Measurements from ENCODE around the gene GTPBP8.

DNA sequence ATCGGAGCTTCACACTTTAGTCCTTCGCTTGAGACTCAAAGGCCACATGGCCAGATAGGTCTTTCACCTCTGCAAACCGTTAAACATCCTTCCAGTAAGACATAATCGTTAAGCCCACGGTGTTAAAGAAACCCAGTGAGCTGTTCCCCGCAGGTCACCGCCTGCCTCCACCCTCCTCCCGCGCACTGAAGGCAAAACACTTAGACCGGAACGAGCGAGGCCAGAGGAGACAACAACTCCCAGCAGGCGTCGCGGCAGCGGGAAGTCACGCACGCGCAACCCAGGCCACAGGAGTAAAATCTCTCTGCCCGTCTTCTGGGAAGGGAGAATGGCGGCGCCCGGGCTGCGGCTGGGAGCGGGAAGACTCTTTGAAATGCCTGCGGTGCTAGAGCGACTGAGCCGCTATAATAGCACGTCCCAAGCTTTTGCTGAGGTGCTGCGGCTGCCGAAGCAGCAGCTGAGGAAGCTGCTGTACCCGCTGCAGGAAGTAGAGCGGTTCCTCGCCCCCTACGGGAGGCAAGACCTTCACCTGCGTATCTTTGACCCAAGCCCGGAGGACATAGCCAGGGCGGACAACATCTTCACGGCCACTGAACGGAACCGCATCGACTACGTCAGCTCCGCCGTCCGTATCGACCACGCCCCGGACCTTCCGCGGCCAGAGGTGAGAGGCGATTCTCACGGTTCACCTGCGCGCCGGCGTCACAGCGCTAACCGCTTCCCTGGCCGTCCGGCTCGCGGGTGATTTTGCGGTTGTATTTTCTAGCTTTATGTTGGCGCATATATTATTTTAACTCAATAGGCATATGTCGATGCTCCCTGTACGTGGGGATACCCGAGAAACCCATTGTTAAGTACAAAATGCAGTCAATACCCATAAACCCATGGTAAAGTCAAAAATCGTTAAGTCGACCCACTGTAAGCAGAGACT, at the start of gene GTPBP8:
- TF ChIP-seq, protein P1, sequence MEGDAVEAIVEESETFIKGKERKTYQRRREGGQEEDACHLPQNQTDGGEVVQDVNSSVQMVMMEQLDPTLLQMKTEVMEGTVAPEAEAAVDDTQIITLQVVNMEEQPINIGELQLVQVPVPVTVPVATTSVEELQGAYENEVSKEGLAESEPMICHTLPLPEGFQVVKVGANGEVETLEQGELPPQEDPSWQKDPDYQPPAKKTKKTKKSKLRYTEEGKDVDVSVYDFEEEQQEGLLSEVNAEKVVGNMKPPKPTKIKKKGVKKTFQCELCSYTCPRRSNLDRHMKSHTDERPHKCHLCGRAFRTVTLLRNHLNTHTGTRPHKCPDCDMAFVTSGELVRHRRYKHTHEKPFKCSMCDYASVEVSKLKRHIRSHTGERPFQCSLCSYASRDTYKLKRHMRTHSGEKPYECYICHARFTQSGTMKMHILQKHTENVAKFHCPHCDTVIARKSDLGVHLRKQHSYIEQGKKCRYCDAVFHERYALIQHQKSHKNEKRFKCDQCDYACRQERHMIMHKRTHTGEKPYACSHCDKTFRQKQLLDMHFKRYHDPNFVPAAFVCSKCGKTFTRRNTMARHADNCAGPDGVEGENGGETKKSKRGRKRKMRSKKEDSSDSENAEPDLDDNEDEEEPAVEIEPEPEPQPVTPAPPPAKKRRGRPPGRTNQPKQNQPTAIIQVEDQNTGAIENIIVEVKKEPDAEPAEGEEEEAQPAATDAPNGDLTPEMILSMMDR (IDR thresholded peaks at IDR 0.05), result peak in 2 of 6 experiments; percentile 4 to 22
- TF ChIP-seq POLR2A (IDR thresholded peaks at IDR 0.05), result peak; percentile 45 to 96

Measured in thyroid gland (tissue), 4 donors.